Dendritic cell treated with granulocyte-macrophage colony-stimulating factor and Interleukin-4, amounts not matched to agents 40 ng/mL and 50 ng/mL, for 4 days (primary cell): ENCODE data around the gene BTF3L4.

Experiments
- H3K27ac Mint-ChIP-seq: one replicate; pipeline ENCODE4 v1.8.0; 2022; ENCODE audit warnings: mild to moderate bottlenecking, mixed read lengths
- H3K27me3 Mint-ChIP-seq: one replicate; pipeline ENCODE4 v1.8.0; 2022; ENCODE audit warnings: mild to moderate bottlenecking, mixed read lengths
- H3K36me3 Mint-ChIP-seq: one replicate; pipeline ENCODE4 v1.8.0; 2022; ENCODE audit warnings: low read depth, mixed read lengths
- H3K4me1 Mint-ChIP-seq: one replicate; pipeline ENCODE4 v1.8.0; 2022; ENCODE audit warnings: low read depth, mixed read lengths
- H3K4me3 Mint-ChIP-seq: one replicate; pipeline ENCODE4 v1.8.0; 2022; ENCODE audit warnings: mild to moderate bottlenecking, moderate library complexity, mixed read lengths
- H3K9me3 Mint-ChIP-seq: one replicate; pipeline ENCODE4 v1.8.0; 2022; ENCODE audit warnings: mixed read lengths
- intact Hi-C: fragments of 100-400 bp; cut with micrococcal nuclease; formaldehyde crosslinking; loops from one replicate; pipeline ENCODE4 v1.15.0; 2022

Gene BTF3L4

DNA sequence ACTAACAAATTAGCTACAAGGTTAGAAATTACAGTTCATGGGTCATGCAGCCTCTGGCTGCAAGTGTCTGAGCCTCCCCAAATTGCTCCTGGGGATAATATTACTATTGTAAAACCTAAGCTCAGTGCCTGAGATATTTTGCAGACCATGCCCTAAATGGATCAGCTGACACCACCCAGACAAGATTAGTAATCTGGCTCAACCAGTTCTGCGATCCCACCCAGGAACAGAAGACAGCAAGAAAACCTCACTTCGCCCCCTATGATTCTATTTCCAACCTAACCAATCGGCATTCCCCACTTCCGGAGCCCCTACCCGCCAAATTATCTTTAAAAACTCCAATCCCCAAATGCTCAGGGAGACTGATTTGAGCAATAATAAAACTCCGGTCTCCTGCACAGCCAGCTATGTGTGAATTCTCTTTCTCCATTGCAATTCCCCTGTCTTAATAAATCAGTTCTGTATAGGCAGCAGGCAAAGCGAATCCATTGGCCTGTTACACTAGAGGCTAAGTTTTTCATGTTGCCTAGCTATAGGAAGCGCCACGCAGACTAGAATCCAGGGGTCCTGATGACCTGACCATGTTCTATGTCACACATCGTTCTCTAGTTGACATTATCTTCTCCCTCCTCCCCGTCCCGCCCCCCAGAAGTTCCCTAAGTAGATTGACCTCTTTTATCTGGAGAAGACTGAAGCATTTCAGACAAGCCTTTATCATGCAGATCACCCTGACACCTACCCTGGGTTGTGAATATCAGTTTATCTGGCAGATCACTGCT, 63.4 kb downstream of the BTF3L4 start:
- H3K27me3 Mint-ChIP-seq = peaks cover 11% of the 10 kb centered on the region
- intact Hi-C loops = no loop called here
- H3K9me3 Mint-ChIP-seq = no peaks in the 10 kb centered on the region
- H3K4me3 Mint-ChIP-seq = no peak overlapping the region
- H3K4me1 Mint-ChIP-seq = no peaks in the 10 kb centered on the region
- no peaks in the 10 kb centered on the region for H3K36me3 Mint-ChIP-seq
- no peak overlapping the region for H3K27ac Mint-ChIP-seq

DNA sequence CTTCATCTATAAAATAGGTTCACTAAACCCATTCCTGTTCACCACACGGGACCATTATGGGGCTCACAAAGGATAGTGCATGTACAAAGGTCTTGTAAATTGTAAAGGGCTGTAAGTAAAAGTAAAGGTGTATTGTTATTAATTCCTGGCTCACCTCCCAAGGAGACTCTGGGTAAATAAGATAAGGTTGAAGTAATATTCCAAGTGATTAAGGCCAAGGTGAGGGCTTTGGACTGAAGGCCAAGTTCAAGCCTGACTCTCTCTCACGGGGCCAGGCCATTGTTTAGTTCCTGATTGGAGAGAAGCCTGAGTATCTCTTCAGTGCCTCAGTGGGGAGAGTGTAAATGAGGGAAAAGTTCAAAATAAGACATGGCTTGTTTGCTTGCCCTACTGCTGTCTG, 66.3 kb downstream of the BTF3L4 start:
- peaks cover 4% of the 10 kb centered on the region for H3K4me1 Mint-ChIP-seq
- peaks cover 14% of the 10 kb centered on the region for H3K27me3 Mint-ChIP-seq
- H3K27ac Mint-ChIP-seq = no peak overlapping the region
- no peak overlapping the region for H3K4me3 Mint-ChIP-seq
- intact Hi-C loops = no loop called here
- H3K9me3 Mint-ChIP-seq = no peaks in the 10 kb centered on the region
- no peaks in the 10 kb centered on the region for H3K36me3 Mint-ChIP-seq

DNA sequence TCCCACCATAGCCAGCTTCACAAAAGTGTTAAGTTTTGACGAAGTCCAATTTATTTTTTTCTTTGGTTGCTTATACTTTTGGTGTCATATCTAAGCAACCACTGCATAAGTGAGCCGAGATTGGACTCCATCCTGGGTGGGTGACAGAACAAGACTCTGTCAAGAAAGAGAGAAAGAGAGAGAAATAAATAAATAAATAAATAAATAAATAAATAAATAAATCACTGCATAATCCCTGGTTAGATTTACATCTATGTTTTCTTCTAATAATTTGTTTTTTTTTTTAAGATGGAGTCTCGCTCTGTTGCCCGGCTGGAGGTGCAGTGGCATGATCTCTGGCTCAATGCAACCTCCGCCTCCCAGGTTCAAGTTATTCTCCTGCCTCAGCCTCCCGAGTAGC, 67.5 kb downstream of the BTF3L4 start:
- Mint-ChIP-seq H3K9me3 (no peaks in the 10 kb centered on the region), H3K27ac (no peak overlapping the region), H3K36me3 (no peaks in the 10 kb centered on the region), H3K27me3 (peaks cover 24% of the 10 kb centered on the region), H3K4me3 (no peak overlapping the region), H3K4me1 (peaks cover 10% of the 10 kb centered on the region)
- intact Hi-C loops = no loop called here

DNA sequence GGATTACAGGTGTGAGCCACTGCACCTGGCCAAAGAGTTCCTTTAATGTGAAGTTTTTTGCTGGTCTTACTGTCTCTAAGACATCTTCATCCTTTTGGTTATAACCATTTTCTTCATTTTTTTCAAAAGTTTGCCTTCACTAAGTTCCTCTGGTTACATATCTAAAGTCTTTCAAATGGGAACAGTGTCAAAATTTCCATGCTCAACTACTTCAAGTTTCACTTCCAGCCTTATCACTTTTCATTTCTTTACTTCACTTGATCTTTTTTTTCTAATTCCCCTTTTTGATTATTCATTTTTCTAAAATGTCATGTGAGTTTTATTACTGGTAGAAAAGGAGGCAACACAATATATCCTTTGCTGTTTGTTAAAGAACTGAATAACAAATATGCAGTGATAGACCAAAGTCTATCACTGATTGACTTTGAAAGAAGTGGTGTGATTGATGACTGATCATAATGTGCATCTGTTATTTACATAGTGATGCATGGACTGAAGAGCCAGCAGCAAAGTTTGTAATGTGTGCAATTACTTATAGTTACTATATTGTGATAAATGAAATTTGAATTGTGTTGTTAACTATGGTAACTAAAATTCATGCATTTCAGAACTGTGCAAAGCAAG, 69.8 kb downstream of the BTF3L4 start:
- Mint-ChIP-seq H3K27ac (no peak overlapping the region), H3K27me3 (peaks cover 41% of the 10 kb centered on the region), H3K9me3 (no peaks in the 10 kb centered on the region), H3K4me1 (peaks cover 10% of the 10 kb centered on the region), H3K4me3 (no peak overlapping the region), H3K36me3 (no peaks in the 10 kb centered on the region)
- intact Hi-C loops = loop anchor here (5.0 kb wide), 1 partner anchor 561 kb away; no protein-coding TSS in a partner anchor

DNA sequence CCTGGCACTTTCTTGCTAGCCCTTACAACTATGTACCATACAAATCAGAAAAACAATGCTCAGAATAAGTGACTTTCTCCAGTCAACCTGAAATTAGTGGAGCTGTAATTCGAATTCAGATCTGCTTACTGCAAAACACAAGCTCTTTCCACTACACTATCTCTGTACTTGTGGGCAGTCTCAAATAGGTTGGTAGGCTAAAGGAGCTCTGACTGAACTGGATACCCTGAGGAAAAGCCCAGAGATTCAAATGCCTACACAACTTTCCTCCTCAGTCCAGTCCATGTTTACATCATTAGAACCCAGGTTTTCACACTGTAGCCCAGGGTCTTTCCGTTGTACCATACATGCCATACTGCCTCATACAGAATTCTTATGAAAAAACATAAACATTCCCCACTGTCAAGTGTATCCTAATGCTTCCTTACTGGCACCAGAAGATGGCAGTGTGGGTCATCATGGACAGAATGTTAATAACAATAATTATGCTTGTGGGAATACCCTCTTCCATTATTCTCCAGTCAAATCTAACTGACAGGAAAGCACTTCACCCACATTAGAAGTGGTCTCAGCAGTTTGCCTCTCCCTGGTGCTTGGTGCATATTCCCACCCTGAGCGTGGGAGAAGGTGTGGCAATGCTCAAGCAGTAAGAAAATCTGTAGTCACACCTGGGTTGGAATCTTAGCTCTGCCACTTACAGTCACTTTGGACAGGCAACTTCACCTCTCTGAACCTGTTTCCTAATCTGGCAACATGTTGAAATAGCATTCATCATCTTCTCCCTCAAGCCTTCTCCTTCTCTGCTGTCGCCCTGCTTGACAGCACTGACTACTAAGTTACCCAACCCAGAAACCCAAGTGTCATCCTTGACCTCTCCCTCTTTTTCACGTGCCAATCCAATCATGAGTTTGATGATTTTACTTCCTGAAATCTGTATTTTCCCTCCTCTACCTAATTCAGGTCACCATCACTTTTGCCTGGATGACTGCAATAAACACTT, 71.4 kb downstream of the BTF3L4 start:
- Mint-ChIP-seq H3K4me1 (peaks cover 10% of the 10 kb centered on the region), H3K27ac (no peak overlapping the region)
- intact Hi-C loops = loop anchor here (1.0 to 5.0 kb wide), 2 partner anchors 169 to 560 kb away; no protein-coding TSS in a partner anchor

DNA sequence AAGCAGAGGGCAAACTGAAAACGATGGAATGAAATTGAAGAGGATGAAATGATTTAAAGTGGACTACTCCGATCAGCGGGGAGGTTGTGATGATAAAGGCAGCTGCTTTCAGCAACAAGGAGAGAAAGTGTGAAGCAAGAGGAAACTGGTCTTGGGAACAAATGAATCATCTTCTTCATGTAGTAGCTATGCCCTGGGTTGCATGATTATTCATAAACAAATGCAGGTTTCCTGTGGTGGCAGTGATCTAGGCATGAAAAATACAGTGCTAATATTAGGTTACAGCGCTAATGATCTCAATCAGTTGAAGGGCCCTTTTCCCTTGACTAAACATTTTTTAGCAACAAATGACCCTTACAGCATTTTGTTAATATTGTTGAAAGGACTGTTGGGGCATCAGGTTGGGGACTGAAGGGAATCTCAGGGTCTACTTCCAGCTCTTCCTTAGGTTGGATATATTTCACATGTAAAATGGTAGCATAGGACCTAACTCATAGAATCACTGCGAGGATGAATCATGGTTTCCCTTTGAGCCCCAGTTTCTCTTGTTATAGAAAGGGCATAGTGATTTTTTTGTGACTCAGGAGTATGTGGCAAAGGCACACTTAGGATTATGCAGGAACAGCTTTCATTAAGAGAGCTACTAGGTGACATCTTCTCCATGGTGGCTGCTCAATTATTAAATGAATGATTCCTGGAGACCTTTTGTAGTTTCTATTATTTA, 83.9 kb downstream of the BTF3L4 start:
- Mint-ChIP-seq H3K27ac (no peak overlapping the region), H3K27me3 (peaks cover 53% of the 10 kb centered on the region)
- intact Hi-C loops = no loop called here

More for the DNA sequence above, 71.4 kb downstream of the BTF3L4 start:
- Mint-ChIP-seq H3K27me3 (peaks cover 44% of the 10 kb centered on the region), H3K36me3 (no peaks in the 10 kb centered on the region), H3K4me3 (no peak overlapping the region), H3K9me3 (no peaks in the 10 kb centered on the region)

More for the DNA sequence above, 83.9 kb downstream of the BTF3L4 start:
- no peaks in the 10 kb centered on the region for H3K9me3 Mint-ChIP-seq
- H3K36me3 Mint-ChIP-seq = no peaks in the 10 kb centered on the region
- H3K4me1 Mint-ChIP-seq = peaks cover 23% of the 10 kb centered on the region
- no peak overlapping the region for H3K4me3 Mint-ChIP-seq
